Stimulated activated CD8-positive, alpha-beta memory T cell treated with anti-CD3 and anti-CD28 coated beads, Interleukin-7, amount 100 ng/mL, for 4 hours (primary cell): Measurements from ENCODE around the gene MELTF.
"Not testable (repeated sequence)": the region's sequence is repeated elsewhere in the genome, so short reads cannot be mapped to it uniquely, and the experiment has no call there.

ENCODE experiments used
- DNase-seq, 2 donors: peaks; one replicate each; pipeline ENCODE4 v3.0.0-alpha.2; 2020; ENCODE audit warnings: low read depth in 2 of 2

The MELTF gene

GRCh38 chr3:197029511-197030167, at the start of gene MELTF:
MELTF (minus strand) TSS chr3:197029817; CDS start chr3:197029702, 115 bp downstream.
- DNase-seq: peak; percentile 17 to 59

GRCh38 chr3:197076415-197076814, 46.8 kb upstream of the MELTF start:
- DNase-seq: no peak

DNA sequence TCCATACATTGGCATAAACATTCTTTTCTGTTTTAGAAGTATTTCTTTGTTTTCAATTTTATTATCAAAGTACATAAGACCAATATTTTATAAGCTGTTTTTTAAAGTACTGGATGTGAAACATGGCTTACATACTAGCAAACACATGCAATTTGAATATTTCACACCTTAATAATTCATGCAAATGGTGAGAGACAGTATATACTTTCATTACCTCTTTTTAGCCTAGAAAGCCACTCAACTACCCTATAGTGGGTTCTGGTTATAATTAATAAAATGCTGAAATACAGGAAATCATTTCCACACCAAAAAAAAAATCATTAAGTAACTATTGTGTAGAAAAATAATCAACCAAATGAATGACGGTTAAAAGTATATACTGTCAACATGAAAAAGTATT, 38.5 kb upstream of the MELTF start:
- no peak for DNase-seq

GRCh38 chr3:197064771-197065170, 35.2 kb upstream of the MELTF start:
- DNase-seq: no peak

- DNase-seq: no peak
Measured at GRCh38 chr3:197062446-197062845, 32.8 kb upstream of the MELTF start.

GRCh38 chr3:197051637-197052036, 22.0 kb upstream of the MELTF start:
- DNase-seq: not testable (repeated sequence)

DNA sequence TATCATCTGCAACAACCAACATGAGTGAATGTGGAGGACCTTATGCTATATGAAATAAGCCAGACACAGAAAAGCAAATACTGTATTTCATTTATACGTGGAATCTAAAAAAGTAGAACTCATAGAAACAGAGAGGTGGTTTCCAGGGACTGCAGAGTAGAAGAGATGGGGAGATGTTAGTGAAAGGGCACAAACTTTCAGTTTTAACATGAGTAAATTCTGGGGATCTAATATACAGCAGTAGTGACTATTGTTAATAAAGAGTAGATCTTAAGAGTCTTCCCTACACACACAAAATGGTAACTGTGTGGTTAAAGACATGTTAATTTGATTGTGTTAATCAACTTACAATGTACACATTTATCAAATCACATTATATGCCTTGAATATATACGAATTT, 20.9 kb upstream of the MELTF start:
- DNase-seq: no peak

DNA sequence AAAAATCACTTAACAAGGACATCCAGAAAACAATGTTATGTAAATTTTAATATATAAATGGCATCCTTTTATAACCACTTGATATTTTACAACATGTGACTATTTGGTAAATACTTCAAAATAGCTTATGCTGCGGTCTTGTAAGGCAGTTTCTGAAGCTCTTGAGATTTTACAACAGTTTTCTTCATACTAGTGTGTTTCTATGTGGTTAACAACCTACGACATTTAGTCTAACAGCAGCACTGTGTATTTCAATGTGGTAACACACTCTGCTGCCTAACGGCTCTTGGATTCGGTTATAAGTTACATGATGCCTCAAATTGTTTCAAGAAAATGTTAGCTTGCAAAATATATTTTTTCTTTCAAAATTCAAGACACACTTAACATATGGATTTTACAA, 12.9 kb upstream of the MELTF start:
- DNase-seq: no peak

DNA sequence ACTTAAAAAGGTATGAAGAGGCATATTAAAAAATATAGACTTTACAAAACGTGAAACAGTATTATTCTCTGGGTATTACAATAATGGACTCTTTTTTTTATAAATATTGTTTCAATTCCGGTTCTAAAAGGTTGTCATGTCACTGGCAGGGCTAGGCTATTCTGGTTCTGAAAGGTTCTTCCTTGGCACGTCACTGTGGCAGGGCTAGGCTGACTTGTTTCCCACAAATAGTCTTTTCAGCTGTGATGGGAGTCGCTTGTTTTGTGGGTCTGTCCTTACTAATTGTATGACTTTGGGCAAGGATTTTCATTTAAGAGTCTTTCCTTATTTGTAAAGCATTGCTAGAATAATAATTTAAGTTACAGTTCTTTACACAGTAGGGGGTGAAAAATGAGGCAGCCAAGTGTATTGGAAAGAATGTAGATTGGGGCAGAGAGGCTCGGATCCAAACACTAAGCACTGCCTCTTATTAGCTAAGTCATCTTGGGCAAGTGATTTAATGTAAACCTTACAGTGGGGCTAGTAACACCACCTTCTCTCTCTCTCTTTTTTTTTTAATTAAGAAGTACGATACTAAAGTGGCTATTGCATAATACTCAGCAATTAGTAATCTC, 12.4 kb upstream of the MELTF start:
- DNase-seq: no peak

- no peak for DNase-seq
Measured at GRCh38 chr3:197040658-197041057, 11.0 kb upstream of the MELTF start.

GRCh38 chr3:197038679-197039462, 9.3 kb upstream of the MELTF start:
- DNase-seq: no peak

- no peak for DNase-seq
Measured at GRCh38 chr3:197035577-197035976, 6.0 kb upstream of the MELTF start.

DNA sequence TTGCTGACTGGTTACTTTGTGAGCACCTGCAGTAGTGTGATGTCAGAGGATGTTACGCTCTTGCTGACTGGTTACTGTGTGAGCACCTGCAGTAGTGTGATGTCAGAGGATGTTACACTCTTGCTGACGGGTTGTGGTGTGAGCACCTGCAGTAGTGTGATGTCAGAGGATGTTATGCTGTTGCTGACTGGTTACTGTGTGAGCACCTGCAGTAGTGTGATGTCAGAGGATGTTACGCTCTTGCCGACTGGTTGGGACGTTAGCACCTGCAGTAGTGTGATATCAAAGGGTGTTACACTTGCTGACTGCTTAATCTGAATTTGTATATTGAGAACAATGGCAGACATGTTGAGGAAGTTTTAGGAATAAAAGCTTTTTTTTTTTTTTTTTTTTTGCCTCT, 5.2 kb upstream of the MELTF start:
- not testable (repeated sequence) for DNase-seq

- DNase-seq: not testable (repeated sequence)
Measured at GRCh38 chr3:197033764-197034163, 4.1 kb upstream of the MELTF start.

DNA sequence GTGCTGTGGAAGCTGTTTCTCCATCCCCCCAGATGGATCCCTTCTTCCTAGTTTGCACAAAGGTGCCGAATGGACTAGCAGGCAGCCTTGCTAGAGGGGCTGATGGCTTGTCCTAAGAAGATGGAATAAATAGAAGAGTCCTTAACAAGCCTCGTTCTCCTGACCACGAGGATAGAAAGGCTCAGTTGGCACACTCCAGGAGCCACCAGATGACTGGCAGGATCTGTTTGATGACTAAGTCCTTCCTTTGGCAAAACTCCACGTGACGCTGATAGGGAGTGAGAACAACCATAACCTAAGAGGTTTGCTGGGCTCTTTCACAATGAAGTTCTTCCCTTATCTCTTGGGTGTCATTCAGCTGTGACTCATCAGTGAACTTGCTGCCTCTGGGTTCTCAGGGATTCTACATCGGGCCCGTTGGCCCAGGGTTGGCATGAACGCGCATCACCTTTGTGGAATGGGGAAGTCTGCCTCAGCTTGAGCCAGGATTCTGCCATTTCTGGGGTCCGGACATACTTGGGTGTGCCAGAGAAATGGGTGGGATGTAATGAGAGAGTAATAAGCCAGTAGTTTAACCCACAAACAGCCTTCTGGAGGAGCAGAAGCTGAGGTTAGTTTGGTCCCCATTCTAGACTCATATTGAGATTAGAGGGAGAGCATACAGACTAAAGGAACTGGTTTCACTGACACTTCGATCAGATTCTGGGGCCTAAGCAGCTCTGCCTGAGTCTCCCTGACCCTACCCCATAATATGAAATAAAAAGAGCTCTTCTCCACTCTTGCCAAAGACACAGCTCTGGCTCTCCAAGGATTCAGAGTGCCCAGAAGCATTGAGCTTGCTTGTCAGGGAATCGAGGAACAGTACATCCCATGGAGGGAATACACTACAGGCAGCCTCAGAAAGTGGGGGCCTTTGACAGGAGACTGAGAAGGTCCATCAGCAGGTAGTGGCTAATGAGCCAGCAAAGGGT, 2.0 kb upstream of the MELTF start:
- DNase-seq: no peak

DNA sequence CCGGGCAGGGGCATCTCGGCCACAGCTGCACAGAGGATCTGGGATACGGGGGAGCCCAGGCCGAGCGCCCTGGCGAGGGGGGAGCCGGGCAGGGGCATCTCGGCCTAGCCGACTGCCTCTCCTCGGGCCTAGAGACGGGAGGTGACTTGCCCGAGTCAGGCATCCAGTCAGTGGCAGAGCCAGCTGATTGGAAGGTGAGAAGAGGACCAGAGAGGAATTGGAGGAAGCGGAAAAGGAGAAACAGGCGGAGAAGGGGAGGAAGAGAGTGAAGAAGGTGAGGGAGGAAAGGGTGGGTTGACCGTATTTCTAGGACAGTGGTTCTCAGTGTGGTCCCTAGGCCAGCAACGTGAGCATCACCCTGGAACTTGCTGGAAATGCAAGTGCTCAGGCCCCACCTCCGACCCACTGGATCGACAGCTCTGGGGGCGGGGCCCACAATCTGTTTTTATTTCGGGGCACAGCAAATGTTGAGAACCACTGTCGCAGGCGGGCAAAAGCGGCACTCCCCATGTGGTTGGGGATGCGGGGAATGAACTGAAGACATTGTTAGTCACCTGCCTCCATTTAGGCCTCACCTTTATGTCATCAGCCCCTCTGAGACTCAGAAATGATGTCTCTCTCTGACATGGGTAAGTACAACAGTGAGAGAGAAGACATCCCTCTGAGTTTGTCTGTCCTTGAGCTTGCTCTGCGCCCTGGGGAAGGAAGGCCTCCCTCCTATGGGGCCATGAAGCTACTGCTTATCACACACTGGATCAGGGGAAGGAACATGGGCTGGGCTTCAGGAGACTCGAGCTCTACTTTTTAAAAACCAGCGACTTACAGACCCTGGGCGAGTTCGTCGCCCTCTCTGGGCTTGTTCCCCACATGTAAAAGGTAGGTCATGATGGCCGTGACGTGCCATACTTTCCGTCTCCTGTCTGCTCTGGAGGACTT, 1.0 kb upstream of the MELTF start:
- DNase-seq: no peak

DNA sequence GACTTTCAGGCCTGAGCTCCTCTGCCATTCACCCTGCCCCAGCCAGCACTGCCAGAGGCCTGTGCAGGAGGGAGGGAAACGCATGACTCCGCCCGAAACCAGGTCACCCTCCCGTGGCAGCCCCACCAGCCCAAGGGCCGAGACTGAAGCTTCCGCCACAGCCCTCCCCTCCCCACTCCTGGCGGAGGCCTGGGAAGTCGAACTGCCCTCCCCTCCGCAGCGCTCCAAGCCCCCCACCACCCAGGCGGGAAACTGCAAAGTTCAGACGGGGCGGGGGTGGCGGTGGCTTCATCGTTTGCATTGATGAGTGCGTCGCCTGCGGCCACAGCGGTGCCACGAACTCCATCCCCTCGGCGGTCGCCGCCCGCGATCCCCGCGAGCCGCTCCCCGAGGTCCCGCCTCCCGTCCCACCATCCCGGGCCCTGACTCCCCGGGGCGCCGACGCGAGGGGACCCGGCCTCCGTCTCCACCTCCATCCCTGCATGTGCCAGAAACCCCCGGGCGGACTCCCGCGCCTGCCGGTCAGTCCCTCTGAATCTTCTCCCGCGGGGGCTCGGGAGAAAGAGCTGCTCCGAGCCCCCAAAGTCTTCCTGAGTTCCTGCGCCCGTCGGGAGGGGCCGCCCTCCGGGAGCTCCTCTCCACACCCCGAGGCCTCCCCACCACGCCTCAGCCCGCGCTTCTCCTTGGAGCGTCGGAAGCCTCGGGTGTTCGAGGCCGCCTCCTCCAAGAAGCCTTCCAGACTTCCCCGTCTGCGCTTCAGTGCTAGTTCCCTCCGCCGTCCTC, 698 bp downstream of the MELTF start:
- DNase-seq: no peak

- DNase-seq: no peak
Measured at GRCh38 chr3:197027896-197028727, 1.5 kb downstream of the MELTF start.
